SK-N-SH treated with all-trans-retinoic acid at 6 μM for 48 hours (cell line): ENCODE results near the gene RMND5B.

ENCODE experiments used
- ARNTL ChIP-seq: fragments of 450-650 bp; formaldehyde crosslinking; IDR thresholded peaks from 2 replicates; pipeline ENCODE4 v1.5.0; 2020; ENCODE audit warnings: low read depth, mild to moderate bottlenecking, moderate library complexity, borderline replicate concordance
- BACH2 ChIP-seq: fragments of 250-450 bp; sonication (Bioruptor Pico); IDR thresholded peaks from 2 replicates; pipeline ENCODE4 v1.9.0; 2021; ENCODE audit warnings: mild to moderate bottlenecking, borderline replicate concordance
- CSDC2 ChIP-seq: fragments of 250-450 bp; sonication (Bioruptor Pico); IDR thresholded peaks from 2 replicates; pipeline ENCODE4 v1.5.0; 2020; ENCODE audit warnings: mild to moderate bottlenecking, moderate library complexity
- ESRRG ChIP-seq: fragments of 250-450 bp; sonication (Bioruptor Pico); IDR thresholded peaks from 2 replicates; pipeline ENCODE4 v1.6.1; 2021; ENCODE audit warnings: mild to moderate bottlenecking
- ISL1 ChIP-seq: fragments of 250-450 bp; sonication (Bioruptor Pico); IDR thresholded peaks from 2 replicates; pipeline ENCODE4 v2.1.2; 2022; ENCODE audit warnings: mild to moderate bottlenecking, moderate library complexity
- OSR1 ChIP-seq: fragments of 250-450 bp; sonication (Bioruptor Pico); IDR thresholded peaks from 2 replicates; pipeline ENCODE4 v1.8.0; 2022; ENCODE audit warnings: moderate library complexity, mild to moderate bottlenecking, inconsistent platforms
- PATZ1 ChIP-seq: fragments of 250-450 bp; sonication (Bioruptor Pico); IDR thresholded peaks from 2 replicates; pipeline ENCODE4 v1.8.0; 2020; ENCODE audit warnings: mild to moderate bottlenecking, moderate library complexity, borderline replicate concordance
- PPARA ChIP-seq: fragments of 250-450 bp; sonication (Bioruptor Pico); IDR thresholded peaks from 2 replicates; pipeline ENCODE4 v1.5.0; 2020; ENCODE audit warnings: mild to moderate bottlenecking, borderline replicate concordance
- TOX ChIP-seq: fragments of 250-450 bp; sonication (Bioruptor Pico); IDR thresholded peaks from 2 replicates; pipeline ENCODE4 v1.8.0; 2021; ENCODE audit warnings: mild to moderate bottlenecking, moderate library complexity, borderline replicate concordance
- ZFP3 ChIP-seq: fragments of 250-450 bp; sonication (Bioruptor Pico); IDR thresholded peaks from 2 replicates; pipeline ENCODE4 v1.5.0; 2020; ENCODE audit warnings: mild to moderate bottlenecking, moderate library complexity
- ZNF70 ChIP-seq: fragments of 450-650 bp; formaldehyde crosslinking; IDR thresholded peaks from 2 replicates; pipeline ENCODE4 v1.5.0; 2020; ENCODE audit warnings: mild to moderate bottlenecking, moderate library complexity

- TF ChIP-seq BACH2 (CRISPR knock-in tag) (no peak), PATZ1 (CRISPR knock-in tag) (no peak), ISL1 (CRISPR knock-in tag) (no peak), OSR1 (CRISPR knock-in tag) (no peak), ZNF70 (CRISPR knock-in tag) (no peak), TOX (no peak), ARNTL (no peak), ZFP3 (CRISPR knock-in tag) (no peak), ESRRG (no peak), PPARA (CRISPR knock-in tag) (no peak), CSDC2 (CRISPR knock-in tag) (no peak)
Observed at GRCh38 chr5:178177569-178177968, 46.8 kb downstream of the RMND5B start.
